T-helper 1 cell treated with Interleukin-12 subunit alpha and Interleukin-12 subunit beta and Interleukin-4 antibody, amounts not matched to agents 30 μg/mL and 1 μg/mL, for 36 hours (primary cell): ENCODE measurements around the gene PCGF5.
"Not testable (repeated sequence)": the region's sequence is repeated elsewhere in the genome, so short reads cannot be mapped to it uniquely, and the experiment has no call there.

Experiments
- H3K27ac Mint-ChIP-seq: one replicate; pipeline ENCODE4 v1.8.0; 2021; ENCODE audit warnings: mild to moderate bottlenecking, mixed read lengths
- H3K27me3 Mint-ChIP-seq: one replicate; pipeline ENCODE4 v1.8.0; 2021; ENCODE audit warnings: low read depth, mixed read lengths
- H3K36me3 Mint-ChIP-seq: one replicate; pipeline ENCODE4 v1.8.0; 2021; ENCODE audit warnings: low read depth, mixed read lengths
- H3K4me1 Mint-ChIP-seq: one replicate; pipeline ENCODE4 v1.8.0; 2021; ENCODE audit warnings: low read depth, mixed read lengths
- H3K4me3 Mint-ChIP-seq: one replicate; pipeline ENCODE4 v1.8.0; 2021; ENCODE audit warnings: mild to moderate bottlenecking, moderate library complexity, mixed read lengths
- H3K9me3 Mint-ChIP-seq: one replicate; pipeline ENCODE4 v1.8.0; 2021; ENCODE audit warnings: mixed read lengths

Gene PCGF5

DNA sequence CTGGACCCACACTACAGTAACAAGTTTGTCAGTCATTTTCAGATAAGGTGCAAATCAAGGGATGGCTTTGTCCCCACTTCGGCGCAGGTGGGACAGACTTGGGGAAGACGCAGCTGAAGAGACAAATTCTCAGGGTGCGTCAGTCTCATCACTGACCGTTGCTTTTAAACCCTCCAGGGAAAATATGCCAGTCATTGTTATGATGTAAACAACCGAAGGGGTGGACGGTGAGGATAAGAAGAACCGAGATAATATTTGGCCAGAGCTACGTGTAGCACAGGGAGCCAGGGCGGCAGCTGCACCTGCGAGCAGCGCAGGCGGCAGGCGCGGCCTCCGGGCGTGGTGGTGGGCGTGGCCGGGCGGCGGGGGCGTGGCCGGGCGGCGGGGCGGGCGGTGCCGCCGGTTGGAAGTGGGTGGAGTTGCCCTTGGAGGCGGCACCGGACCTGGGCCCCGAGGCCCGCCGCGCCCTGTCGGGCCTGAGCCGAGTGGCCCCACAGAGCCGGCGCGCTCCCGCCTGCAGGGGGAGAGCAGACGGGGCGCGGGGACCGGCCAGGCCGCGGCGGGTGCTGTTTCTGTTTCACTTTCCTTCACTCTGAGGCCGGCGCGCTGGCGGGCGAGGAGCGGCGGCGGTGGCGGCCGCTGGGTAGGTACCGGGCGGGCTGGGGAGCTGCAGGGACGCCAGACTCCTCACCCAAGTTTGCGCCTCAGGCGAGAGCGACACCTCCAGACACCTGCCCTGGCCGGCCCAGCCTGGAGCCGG is at the start of gene PCGF5:
TSS of gene PCGF5 (plus strand) at position 470 of the 760 bp plus-strand sequence. CDS start 2,209 bp downstream, outside the sequence.
- Mint-ChIP-seq H3K27me3 (no peaks in the 10 kb centered on the region), H3K4me1 (peaks cover 41% of the 10 kb centered on the region), H3K4me3 (peak within 1 kb of the TSS; percentile 89), H3K9me3 (no peaks in the 10 kb centered on the region), H3K27ac (peak within 1 kb of the TSS; percentile 86), H3K36me3 (peaks cover 23% of the 10 kb centered on the region)

DNA sequence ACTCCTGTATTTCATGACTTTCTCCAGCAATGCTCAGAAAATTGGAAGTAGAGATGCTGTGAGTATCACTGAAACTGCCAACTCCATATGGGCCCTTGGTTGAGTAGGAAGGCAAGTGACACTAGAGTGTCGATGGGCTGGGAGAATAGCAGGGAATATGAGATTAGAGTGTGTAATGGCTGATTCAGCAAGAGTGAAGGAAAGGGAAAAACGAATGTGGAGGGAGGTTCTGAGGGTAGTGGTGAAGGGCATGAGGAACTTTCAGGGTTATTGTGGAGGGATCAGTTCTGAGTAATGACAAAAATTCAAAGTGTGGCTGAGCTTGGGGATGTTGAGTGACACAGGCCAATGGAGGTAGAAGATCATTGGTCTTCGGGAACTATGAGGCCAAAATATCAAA is 49.0 kb upstream of the PCGF5 start:
- peaks cover 17% of the 10 kb centered on the region for H3K4me1 Mint-ChIP-seq
- H3K27me3 Mint-ChIP-seq, result no peaks in the 10 kb centered on the region
- peaks cover 9% of the 10 kb centered on the region for H3K9me3 Mint-ChIP-seq
- peaks cover 16% of the 10 kb centered on the region for H3K36me3 Mint-ChIP-seq
- H3K27ac Mint-ChIP-seq, result no peak overlapping the region
- H3K4me3 Mint-ChIP-seq, result no peak overlapping the region

DNA sequence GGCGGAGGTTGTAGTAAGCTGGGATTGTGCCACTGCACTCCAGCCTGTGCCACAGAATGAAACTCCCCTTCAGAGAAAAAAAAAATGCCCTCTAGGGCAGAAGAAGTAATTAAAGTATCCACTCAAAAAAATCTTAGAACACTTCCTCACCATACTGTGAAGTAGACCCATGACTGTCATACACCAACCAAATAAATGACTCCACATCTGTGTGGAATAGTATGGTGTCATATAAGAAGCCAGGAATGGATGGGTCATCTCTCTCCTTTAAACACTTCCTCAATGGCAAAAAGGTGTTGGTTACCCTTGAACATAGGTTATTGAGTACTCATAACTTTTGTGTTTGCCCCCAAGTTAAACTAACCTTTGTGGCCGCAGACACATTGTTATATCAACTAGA is 48.1 kb upstream of the PCGF5 start:
- Mint-ChIP-seq H3K4me3 (no peak overlapping the region), H3K4me1 (peaks cover 17% of the 10 kb centered on the region), H3K36me3 (peaks cover 18% of the 10 kb centered on the region), H3K27me3 (no peaks in the 10 kb centered on the region), H3K9me3 (peaks cover 9% of the 10 kb centered on the region), H3K27ac (no peak overlapping the region)

DNA sequence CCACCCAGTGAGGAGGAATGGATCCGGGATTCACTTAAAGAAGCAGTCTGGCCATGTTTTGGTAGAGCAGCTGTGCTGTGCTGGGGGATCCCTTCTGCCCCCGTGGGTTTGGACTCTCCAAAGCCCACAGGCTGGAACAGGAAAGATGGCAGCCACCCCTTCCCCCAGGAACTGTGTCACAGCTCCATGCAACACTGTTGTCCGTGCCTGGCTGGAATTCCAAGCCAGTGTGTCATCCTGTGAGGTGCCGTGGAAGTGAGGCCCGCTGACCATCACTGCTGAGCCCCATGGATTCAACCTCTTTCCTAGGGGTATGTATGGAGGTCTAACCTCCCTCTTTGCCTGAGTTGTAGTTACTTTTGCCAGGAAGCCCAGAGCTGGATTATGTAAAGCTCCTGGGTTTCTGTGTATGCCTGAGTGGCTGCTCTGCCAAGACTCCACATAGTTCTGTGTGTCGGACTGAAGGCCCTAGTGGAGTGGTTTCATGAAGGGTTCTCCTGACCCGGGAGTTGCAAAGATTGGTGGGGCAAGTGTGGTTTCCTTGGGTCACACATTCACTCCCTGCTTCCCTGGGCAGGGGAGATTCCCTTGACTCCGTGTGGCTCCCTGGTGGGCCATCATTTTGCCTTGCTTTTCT is 35.1 kb upstream of the PCGF5 start:
- H3K4me3 Mint-ChIP-seq, result no peak overlapping the region
- H3K27ac Mint-ChIP-seq, result no peak overlapping the region
- H3K36me3 Mint-ChIP-seq, result peaks cover 5% of the 10 kb centered on the region
- peaks cover 3% of the 10 kb centered on the region for H3K27me3 Mint-ChIP-seq
- peaks cover 10% of the 10 kb centered on the region for H3K9me3 Mint-ChIP-seq
- peaks cover 9% of the 10 kb centered on the region for H3K4me1 Mint-ChIP-seq

DNA sequence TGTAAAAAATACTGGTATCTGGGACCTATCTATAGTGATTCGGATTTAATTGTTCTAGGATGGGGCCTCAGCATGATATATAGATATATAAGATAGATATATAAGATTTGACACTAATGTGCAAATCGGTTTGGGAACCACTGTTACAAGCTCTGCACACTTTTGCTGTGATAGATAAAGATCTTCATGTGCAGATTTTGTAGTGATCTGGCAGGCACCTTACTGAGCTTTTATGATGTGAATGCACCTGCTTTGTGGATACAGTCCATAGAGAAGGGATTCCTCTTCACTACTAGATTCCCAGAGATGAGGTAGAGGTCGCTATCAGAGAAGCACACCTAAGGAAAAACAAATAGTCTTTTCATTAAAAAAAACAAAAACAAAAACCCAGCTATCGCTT is 33.3 kb upstream of the PCGF5 start:
- Mint-ChIP-seq H3K9me3 (no peaks in the 10 kb centered on the region), H3K4me3 (no peak overlapping the region), H3K27me3 (peaks cover 3% of the 10 kb centered on the region), H3K4me1 (peaks cover 14% of the 10 kb centered on the region), H3K27ac (no peak overlapping the region), H3K36me3 (peaks cover 8% of the 10 kb centered on the region)

DNA sequence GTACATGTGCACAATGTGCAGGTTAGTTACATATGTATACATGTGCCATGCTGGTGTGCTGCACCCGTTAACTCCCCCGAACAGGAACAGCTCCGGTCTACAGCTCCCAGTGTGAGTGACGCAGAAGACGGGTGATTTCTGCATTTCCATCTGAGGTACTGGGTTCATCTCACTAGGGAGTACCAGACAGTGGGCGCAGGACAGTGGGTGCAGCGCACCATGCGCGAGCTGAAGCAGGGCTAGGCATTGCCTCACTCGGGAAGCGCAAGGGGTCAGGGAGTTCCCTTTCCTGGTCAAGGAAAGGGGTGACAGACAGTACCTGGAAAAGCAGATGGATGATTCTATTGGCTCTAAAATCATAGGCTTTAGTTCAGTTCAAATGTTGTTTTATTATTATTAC is 32.5 kb upstream of the PCGF5 start:
- not testable (repeated sequence) for H3K9me3 Mint-ChIP-seq, H3K27me3 Mint-ChIP-seq, H3K4me3 Mint-ChIP-seq, H3K27ac Mint-ChIP-seq
- peaks cover 11% of the 10 kb centered on the region for H3K36me3 Mint-ChIP-seq
- peaks cover 15% of the 10 kb centered on the region for H3K4me1 Mint-ChIP-seq

DNA sequence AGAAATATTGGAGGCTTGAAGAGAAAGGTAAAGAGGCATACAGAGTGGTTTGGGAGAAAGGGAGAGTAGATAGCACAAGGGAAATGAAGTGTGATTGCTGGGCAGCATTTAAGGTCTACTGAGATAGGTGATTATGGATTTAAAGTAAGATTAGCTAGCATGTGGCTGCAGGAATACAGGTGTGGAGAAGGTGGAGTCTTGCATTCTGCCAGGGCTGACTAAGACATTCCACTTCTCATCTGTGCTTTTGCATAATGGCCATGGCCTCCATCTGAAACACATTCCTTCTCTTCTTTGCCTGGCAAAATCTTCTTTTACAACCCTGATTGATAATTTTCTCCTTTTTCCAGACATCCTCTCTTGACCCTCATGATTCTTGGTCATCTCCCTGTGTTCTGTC is 31.6 kb upstream of the PCGF5 start:
- Mint-ChIP-seq H3K4me3 (no peak overlapping the region), H3K4me1 (peaks cover 19% of the 10 kb centered on the region), H3K9me3 (no peaks in the 10 kb centered on the region), H3K36me3 (peaks cover 12% of the 10 kb centered on the region), H3K27me3 (no peaks in the 10 kb centered on the region), H3K27ac (no peak overlapping the region)

DNA sequence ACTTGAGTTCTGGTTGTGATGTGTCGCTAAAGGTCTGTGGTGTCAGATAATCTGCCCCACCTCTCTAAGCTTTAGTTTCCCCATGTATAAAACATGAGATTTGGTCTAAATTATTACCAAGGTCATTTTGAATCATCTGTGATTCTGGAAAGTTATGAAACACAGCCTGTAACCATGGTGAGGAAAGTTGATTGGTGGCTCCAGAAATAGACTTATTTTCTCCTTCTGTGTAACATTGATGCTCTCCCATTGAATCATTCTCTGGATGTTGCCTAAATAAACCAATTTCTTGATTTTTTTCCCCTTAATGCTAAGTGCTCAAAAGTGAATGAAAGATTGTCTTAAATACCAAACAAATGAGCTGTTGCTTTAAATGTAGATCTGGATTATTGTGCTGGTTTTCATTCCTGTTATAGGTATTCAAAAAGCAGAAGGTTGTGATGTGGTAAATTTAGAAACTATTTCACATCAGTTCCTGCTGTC is 30.0 kb upstream of the PCGF5 start:
- H3K27ac Mint-ChIP-seq, result no peak overlapping the region
- H3K4me3 Mint-ChIP-seq, result no peak overlapping the region
- no peaks in the 10 kb centered on the region for H3K27me3 Mint-ChIP-seq
- peaks cover 19% of the 10 kb centered on the region for H3K36me3 Mint-ChIP-seq
- H3K4me1 Mint-ChIP-seq, result peaks cover 29% of the 10 kb centered on the region
- no peaks in the 10 kb centered on the region for H3K9me3 Mint-ChIP-seq

DNA sequence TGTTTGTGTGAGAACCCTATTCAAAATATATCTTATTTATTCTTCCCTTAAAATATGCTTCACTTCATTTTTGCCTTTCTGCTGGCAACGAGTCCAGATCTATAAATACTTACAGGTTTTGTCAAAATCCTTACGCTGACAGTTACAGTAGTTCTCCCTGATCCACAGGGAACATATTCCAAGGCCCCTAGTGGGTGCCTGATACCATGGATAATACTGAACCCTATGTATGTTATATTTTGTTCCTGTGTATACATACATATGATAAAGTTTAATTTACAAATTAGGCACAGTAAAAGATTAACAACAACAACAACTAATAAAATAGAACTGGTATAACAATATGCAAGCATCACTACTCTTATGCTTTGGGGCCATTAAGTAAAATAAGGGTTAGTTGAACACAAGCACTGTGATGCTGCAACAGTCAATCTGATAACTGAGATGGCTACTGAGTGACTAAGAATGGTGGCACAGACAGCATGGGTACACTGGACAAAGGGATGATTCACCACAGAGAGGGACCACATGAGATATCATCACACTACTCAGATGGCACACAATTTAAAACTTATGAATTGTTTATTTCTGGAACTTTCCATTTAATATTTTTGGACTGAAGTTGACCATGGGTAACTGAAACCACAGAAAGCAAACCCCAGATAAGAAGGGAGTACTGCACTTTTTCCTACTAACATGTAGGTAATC is 29.4 kb upstream of the PCGF5 start:
- Mint-ChIP-seq H3K36me3 (peaks cover 18% of the 10 kb centered on the region), H3K9me3 (no peaks in the 10 kb centered on the region), H3K4me1 (peaks cover 29% of the 10 kb centered on the region), H3K27ac (no peak overlapping the region), H3K4me3 (no peak overlapping the region), H3K27me3 (no peaks in the 10 kb centered on the region)

DNA sequence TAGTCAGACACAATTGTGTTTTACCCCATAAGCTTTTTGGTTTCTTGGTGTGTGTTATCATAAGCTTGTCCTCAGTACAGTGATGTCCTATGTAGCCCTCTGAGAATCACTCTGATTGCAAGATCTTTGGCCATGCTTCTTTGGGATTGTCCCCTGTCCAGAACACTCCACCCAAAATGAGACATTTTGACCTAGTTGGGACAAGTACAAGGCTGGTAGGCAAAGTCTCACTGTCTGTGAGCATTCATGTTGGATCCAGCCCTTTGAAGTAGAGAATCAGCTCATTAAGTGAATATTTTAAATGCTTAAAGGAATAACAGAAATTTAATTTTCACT is 28.9 kb upstream of the PCGF5 start:
- Mint-ChIP-seq H3K36me3 (peaks cover 17% of the 10 kb centered on the region), H3K4me1 (peaks cover 29% of the 10 kb centered on the region), H3K4me3 (no peak overlapping the region), H3K27me3 (no peaks in the 10 kb centered on the region), H3K9me3 (no peaks in the 10 kb centered on the region), H3K27ac (no peak overlapping the region)

DNA sequence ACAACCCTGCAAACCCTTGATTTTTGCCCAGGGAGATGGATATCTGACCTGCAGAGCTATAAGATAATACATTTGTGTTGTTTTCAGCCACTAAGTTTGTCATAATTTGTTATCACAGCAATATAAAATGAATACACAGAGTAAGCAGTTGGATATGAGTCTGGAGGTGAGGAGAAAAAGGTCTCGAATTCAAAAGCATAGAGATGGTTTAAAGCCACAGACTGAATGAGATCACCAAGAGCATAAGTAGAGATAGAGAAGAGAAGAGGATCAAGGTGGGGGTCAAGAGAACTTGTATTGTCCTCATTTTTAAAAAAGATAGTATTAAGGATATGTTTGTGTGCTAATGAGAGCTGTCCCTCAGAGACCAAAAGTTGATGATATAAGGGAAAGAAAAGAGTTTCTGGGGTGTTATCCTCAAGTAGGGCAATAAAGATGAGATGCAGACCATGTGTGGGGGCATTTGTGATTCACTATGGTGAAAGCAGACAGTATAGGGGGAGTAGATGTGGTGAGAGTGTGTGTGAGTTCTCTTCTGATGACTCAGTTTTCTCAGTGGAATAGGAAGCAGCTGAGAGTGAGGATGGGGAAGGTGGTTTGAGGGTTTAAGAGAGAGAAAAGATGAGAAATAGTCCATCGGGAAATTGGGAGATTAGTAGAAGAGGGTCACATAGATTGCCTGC is 25.8 kb upstream of the PCGF5 start:
- Mint-ChIP-seq H3K36me3 (peaks cover 22% of the 10 kb centered on the region), H3K4me1 (peaks cover 50% of the 10 kb centered on the region), H3K4me3 (no peak overlapping the region), H3K27ac (peak overlapping the region; percentile 7), H3K27me3 (no peaks in the 10 kb centered on the region), H3K9me3 (no peaks in the 10 kb centered on the region)

DNA sequence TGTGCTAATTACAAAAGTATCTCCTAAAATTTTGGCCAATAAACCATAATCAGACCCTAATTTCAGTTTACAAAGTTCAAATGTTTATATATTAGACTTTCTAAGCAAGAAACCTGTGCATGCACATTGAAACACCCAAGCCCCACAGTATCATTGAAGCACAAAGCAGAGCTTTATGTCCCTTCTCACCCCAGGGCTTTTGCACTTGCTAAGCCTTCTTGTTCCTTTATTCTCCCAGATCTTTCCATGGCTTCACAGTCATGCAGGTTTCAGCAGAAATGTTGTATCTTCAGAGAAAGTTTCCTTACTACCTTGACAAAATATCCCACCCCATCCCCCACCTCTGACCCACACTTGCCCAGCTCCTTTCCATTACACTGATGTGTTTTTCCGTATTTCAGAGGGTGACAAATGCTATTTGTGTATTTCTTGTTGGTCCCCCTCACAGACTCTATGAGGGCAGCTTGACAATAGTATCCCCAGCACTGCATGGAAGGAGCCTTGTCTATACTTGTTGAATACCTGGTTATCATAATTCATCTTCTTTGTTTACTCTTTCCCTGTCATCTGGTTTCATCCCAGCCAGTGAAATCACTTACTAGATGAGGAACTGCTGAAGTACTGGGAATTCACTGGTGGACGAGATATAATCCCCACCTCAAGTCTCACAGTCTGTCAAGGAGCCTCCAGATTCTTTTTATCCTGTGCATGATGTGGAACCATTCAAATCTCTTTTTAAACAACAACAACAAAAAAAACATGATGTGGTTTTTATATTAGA is 24.0 kb upstream of the PCGF5 start:
- Mint-ChIP-seq H3K4me1 (peaks cover 62% of the 10 kb centered on the region), H3K36me3 (peaks cover 18% of the 10 kb centered on the region)

DNA sequence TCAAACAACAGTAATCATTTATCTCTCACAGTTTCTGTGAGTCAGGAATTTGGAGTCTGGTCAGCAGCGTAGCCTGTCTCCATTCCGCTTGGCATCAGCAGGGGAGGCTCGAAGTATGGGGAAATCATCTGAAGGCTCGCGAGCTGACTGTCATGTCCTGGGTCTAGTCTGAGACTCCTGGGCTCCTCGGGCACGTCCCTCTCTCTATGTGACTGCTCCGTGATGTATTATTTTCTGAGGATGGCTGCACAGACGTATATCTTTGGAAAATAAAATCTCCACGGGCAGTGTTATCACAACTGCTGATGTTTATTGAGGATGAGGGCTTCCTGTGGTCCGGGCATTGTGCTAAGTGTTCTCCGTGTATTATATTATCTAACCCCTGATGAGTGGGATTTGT is 23.3 kb upstream of the PCGF5 start:
- Mint-ChIP-seq H3K36me3 (peaks cover 18% of the 10 kb centered on the region), H3K4me1 (peaks cover 66% of the 10 kb centered on the region), H3K9me3 (no peaks in the 10 kb centered on the region), H3K4me3 (no peak overlapping the region), H3K27ac (no peak overlapping the region), H3K27me3 (no peaks in the 10 kb centered on the region)

More for the DNA sequence above, 24.0 kb upstream of the PCGF5 start:
- Mint-ChIP-seq H3K27me3 (no peaks in the 10 kb centered on the region), H3K4me3 (no peak overlapping the region), H3K9me3 (no peaks in the 10 kb centered on the region), H3K27ac (no peak overlapping the region)

DNA sequence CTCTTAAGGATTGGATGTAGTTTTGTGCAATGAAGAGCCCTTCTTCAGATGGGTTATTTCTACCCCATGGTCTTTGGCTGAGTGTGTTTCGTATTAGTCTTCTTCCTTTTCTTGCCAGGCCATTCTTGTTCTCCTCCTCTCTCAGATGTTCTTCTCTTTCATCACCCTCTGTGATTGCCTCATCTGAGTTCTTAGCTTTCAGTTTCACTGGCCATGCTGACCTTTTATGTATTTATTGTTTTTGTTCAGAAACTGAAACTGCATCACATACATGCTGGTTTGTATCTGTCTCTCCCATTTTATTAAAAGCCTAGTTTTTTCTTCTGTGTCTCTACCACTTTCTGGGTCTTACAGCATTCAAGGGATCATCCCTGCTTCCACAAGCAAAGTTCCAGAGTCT is 21.7 kb upstream of the PCGF5 start:
- Mint-ChIP-seq H3K9me3 (no peaks in the 10 kb centered on the region), H3K4me3 (peak overlapping the region; percentile 32), H3K27ac (peak overlapping the region; percentile 82), H3K4me1 (peaks cover 71% of the 10 kb centered on the region), H3K27me3 (no peaks in the 10 kb centered on the region), H3K36me3 (peaks cover 15% of the 10 kb centered on the region)
